ENCODE measurements around the gene ARHGAP26.

DNA sequence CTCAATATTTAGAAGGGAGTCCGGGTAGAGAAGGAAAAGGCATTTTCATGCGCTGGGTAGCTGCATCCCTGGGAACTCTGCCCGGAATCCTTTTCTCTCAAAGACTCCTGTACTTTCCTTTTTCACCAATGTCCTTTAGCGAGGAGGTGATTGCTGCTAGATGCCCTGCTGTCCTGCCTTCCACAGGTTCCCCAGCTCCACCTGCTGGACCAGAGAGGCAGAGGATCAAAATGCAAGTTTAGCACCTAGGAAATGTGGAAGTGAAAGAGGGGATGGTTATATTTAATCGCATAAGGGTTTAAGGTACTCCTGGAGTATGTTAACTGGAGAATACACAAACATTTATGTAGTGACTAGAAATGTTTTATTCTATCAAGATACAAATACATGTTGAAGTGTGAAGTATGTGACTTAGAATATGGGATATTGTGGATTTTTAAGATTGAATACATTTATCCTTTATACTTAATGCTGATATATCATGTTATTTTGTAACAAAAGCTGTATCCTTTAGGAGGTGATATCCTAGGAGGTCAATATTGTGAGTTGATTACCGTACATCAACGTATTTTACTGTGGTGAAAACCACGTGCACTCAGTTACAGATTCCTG is 145.7 kb downstream of the ARHGAP26 start:
- TF ChIP-seq, protein P1, sequence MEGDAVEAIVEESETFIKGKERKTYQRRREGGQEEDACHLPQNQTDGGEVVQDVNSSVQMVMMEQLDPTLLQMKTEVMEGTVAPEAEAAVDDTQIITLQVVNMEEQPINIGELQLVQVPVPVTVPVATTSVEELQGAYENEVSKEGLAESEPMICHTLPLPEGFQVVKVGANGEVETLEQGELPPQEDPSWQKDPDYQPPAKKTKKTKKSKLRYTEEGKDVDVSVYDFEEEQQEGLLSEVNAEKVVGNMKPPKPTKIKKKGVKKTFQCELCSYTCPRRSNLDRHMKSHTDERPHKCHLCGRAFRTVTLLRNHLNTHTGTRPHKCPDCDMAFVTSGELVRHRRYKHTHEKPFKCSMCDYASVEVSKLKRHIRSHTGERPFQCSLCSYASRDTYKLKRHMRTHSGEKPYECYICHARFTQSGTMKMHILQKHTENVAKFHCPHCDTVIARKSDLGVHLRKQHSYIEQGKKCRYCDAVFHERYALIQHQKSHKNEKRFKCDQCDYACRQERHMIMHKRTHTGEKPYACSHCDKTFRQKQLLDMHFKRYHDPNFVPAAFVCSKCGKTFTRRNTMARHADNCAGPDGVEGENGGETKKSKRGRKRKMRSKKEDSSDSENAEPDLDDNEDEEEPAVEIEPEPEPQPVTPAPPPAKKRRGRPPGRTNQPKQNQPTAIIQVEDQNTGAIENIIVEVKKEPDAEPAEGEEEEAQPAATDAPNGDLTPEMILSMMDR (IDR thresholded peaks at IDR 0.05), result no peak
- TF ChIP-seq POLR2A (IDR thresholded peaks at IDR 0.05), result no peak

Measured in lower leg skin (tissue), 3 donors.